GM12801 (cell line): ENCODE data around the gene S1PR3.

ENCODE experiments used
- CTCF ChIP-seq: IDR thresholded peaks from one replicate; pipeline ENCODE4 v1.5.1; 2011; ENCODE audit warnings: control low read depth; ENCODE audit not compliant: insufficient read length; ENCODE audit errors: extremely low read depth

Gene S1PR3

GRCh38 chr9:89000371-89000781 is 9.1 kb downstream of the S1PR3 start:
- TF ChIP-seq CTCF, result no peak

- no peak for TF ChIP-seq CTCF
These were observed 10.0 kb downstream of the S1PR3 start for GRCh38 chr9:89000973-89001916.

GRCh38 chr9:89001917-89002540 is 10.8 kb downstream of the S1PR3 start:
- no peak for TF ChIP-seq CTCF

GRCh38 chr9:89002987-89003386 is 11.7 kb downstream of the S1PR3 start:
- TF ChIP-seq CTCF, result no peak

GRCh38 chr9:89005323-89005722 is 14.1 kb downstream of the S1PR3 start:
- TF ChIP-seq CTCF, result no peak

GRCh38 chr9:89006267-89006666 is 15.0 kb downstream of the S1PR3 start:
- no peak for TF ChIP-seq CTCF
